ENCODE results near the gene SNX5. TPM values are rescaled to one million over a fixed set of nuclear protein-coding genes. Genes with fewer than 3 reads are reported as not detected.

SNX5 gene
- total RNA-seq, 4 donors from 2014 or later, result 58.3 to 67.3 (median 63.9) TPM

- H3K9me3 ChIP-seq, result no peaks in the 10 kb centered on the region
- no peak overlapping the region for H3K4me3 ChIP-seq
- intact Hi-C loops (cut with DNase I), result no loop called here
- H3K27me3 ChIP-seq, result no peaks in the 10 kb centered on the region
- H3K27ac ChIP-seq (replicated peaks in 1 of 4), result no peak overlapping the region
- 92% methylated on average over 10 of the region's 10 CpGs for WGBS
- TF ChIP-seq EP300 (IDR thresholded peaks at IDR 0.05), result no peak
- no peak for TF ChIP-seq POLR2AphosphoS5 (IDR thresholded peaks at IDR 0.05)
- no peak for TF ChIP-seq CTCF (IDR thresholded peaks at IDR 0.05)
- no peak for TF ChIP-seq POLR2A (IDR thresholded peaks at IDR 0.05; ENCODE audit: low read depth)
- DNase-seq (ENCODE audit: extremely low spot score), result no peak
- H3K36me3 ChIP-seq, result peaks cover 30 to 61% (median 56%) of the 10 kb centered on the region in 4 donors
- peaks cover 18 to 39% (median 36%) of the 10 kb centered on the region in 4 donors for H3K4me1 ChIP-seq
Observed at GRCh38 chr20:17941087-17941825, 27.3 kb downstream of the SNX5 start.

GRCh38 chr20:17940224-17940971, 28.2 kb downstream of the SNX5 start:
- no peak for TF ChIP-seq CTCF (IDR thresholded peaks at IDR 0.05)
- TF ChIP-seq POLR2A (IDR thresholded peaks at IDR 0.05; ENCODE audit: low read depth), result no peak
- TF ChIP-seq POLR2AphosphoS5 (IDR thresholded peaks at IDR 0.05), result no peak
- TF ChIP-seq EP300 (IDR thresholded peaks at IDR 0.05), result no peak
- H3K27me3 ChIP-seq, result no peaks in the 10 kb centered on the region
- intact Hi-C loops (cut with DNase I), result no loop called here
- DNase-seq (ENCODE audit: extremely low spot score), result no peak
- H3K9me3 ChIP-seq, result no peaks in the 10 kb centered on the region
- peaks cover 22 to 53% (median 48%) of the 10 kb centered on the region in 4 donors for H3K36me3 ChIP-seq
- H3K4me1 ChIP-seq, result peaks cover 18 to 47% (median 45%) of the 10 kb centered on the region in 4 donors
- WGBS, result 48% methylated on average over 5 of the region's 6 CpGs
- no peak overlapping the region for H3K27ac ChIP-seq (replicated peaks in 1 of 4)
- H3K4me3 ChIP-seq, result no peak overlapping the region

- peaks cover 16 to 46% (median 41%) of the 10 kb centered on the region in 4 donors for H3K36me3 ChIP-seq
- intact Hi-C loops (cut with DNase I), result no loop called here
- no peak for TF ChIP-seq POLR2A (IDR thresholded peaks at IDR 0.05; ENCODE audit: low read depth)
- no peak for TF ChIP-seq CTCF (IDR thresholded peaks at IDR 0.05)
- TF ChIP-seq POLR2AphosphoS5 (IDR thresholded peaks at IDR 0.05), result no peak
- TF ChIP-seq EP300 (IDR thresholded peaks at IDR 0.05), result no peak
- WGBS, result 77% methylated on average over 7 of the region's 7 CpGs
- no peak overlapping the region for H3K27ac ChIP-seq (replicated peaks in 1 of 4)
- H3K4me3 ChIP-seq, result no peak overlapping the region
- H3K9me3 ChIP-seq, result no peaks in the 10 kb centered on the region
- no peak for DNase-seq (ENCODE audit: extremely low spot score)
- H3K27me3 ChIP-seq, result no peaks in the 10 kb centered on the region
- peaks cover 18 to 53% (median 49%) of the 10 kb centered on the region in 4 donors for H3K4me1 ChIP-seq
Observed at GRCh38 chr20:17939622-17940223, 28.9 kb downstream of the SNX5 start.

GRCh38 chr20:17938871-17939619, 29.5 kb downstream of the SNX5 start:
- Histone ChIP-seq H3K4me3 (no peak overlapping the region), H3K36me3 (peaks cover 10 to 39% (median 37%) of the 10 kb centered on the region in 4 donors), H3K9me3 (no peaks in the 10 kb centered on the region), H3K27me3 (no peaks in the 10 kb centered on the region), H3K27ac (replicated peaks in 1 of 4) (peak overlapping the region in 1 of 4 donors; percentile 16), H3K4me1 (peaks cover 18 to 59% (median 49%) of the 10 kb centered on the region in 4 donors)
- TF ChIP-seq CTCF (IDR thresholded peaks at IDR 0.05), result peak; percentile 73 to 94 (median 87)
- TF ChIP-seq POLR2AphosphoS5 (IDR thresholded peaks at IDR 0.05), result peak; percentile 20 to 51
- TF ChIP-seq POLR2A (IDR thresholded peaks at IDR 0.05; ENCODE audit: low read depth), result no peak
- intact Hi-C loops (cut with DNase I), result no loop called here
- DNase-seq (ENCODE audit: extremely low spot score), result no peak
- WGBS, result 8% methylated on average over 4 of the region's 13 CpGs
